Nephron progenitor cell (in vitro differentiated cells): Measurements from ENCODE around the gene SLC25A34.

ENCODE experiments used
- DNase-seq: peaks from one replicate; pipeline ENCODE4 v3.0.0; 2021
- H3K27ac Mint-ChIP-seq: 2 replicates; pipeline ENCODE4 v1.8.0; 2021; ENCODE audit warnings: mild to moderate bottlenecking, moderate library complexity, mixed read lengths
- H3K27me3 Mint-ChIP-seq: 2 replicates; pipeline ENCODE4 v1.8.0; 2021; ENCODE audit warnings: mild to moderate bottlenecking, low read depth, mixed read lengths; ENCODE audit not compliant: poor library complexity
- H3K36me3 Mint-ChIP-seq: 2 replicates; pipeline ENCODE4 v1.8.0; 2021; ENCODE audit warnings: low read depth, mixed read lengths
- H3K4me1 Mint-ChIP-seq: 2 replicates; pipeline ENCODE4 v1.8.0; 2021; ENCODE audit warnings: mixed read lengths
- H3K4me3 Mint-ChIP-seq: 2 replicates; pipeline ENCODE4 v1.8.0; 2021; ENCODE audit warnings: mild to moderate bottlenecking, moderate library complexity, mixed read lengths
- H3K9me3 Mint-ChIP-seq: 2 replicates; pipeline ENCODE4 v1.8.0; 2021; ENCODE audit warnings: mild to moderate bottlenecking, moderate library complexity, mixed read lengths
- CTCF ChIP-seq: fragments of 200-600 bp; sonication (generic); IDR thresholded peaks from 2 replicates; pipeline ENCODE4 v1.5.0; 2021; ENCODE audit warnings: antibody characterized with exemption

The SLC25A34 gene

GRCh38 chr1:15739259-15739658 is 3.2 kb downstream of the SLC25A34 start:
- peaks cover 5% of the 10 kb centered on the region for H3K27me3 Mint-ChIP-seq
- TF ChIP-seq CTCF: no peak
- H3K9me3 Mint-ChIP-seq: no peaks in the 10 kb centered on the region
- DNase-seq: no peak
- no peak overlapping the region for H3K4me3 Mint-ChIP-seq
- peaks cover 31% of the 10 kb centered on the region for H3K4me1 Mint-ChIP-seq
- H3K27ac Mint-ChIP-seq: peak overlapping the region; percentile 90
- no peaks in the 10 kb centered on the region for H3K36me3 Mint-ChIP-seq

GRCh38 chr1:15739745-15740144 is 3.7 kb downstream of the SLC25A34 start:
- Mint-ChIP-seq H3K36me3 (no peaks in the 10 kb centered on the region), H3K4me1 (peaks cover 36% of the 10 kb centered on the region), H3K27me3 (peaks cover 7% of the 10 kb centered on the region), H3K4me3 (no peak overlapping the region), H3K27ac (peak overlapping the region; percentile 90), H3K9me3 (no peaks in the 10 kb centered on the region)
- DNase-seq: no peak
- no peak for TF ChIP-seq CTCF

- DNase-seq: peak; percentile 75
- peaks cover 38% of the 10 kb centered on the region for H3K4me1 Mint-ChIP-seq
- no peaks in the 10 kb centered on the region for H3K9me3 Mint-ChIP-seq
- no peak overlapping the region for H3K27ac Mint-ChIP-seq
- peak; percentile 67 for TF ChIP-seq CTCF
- no peaks in the 10 kb centered on the region for H3K36me3 Mint-ChIP-seq
- peak overlapping the region; percentile 35 for H3K4me3 Mint-ChIP-seq
- H3K27me3 Mint-ChIP-seq: peaks cover 8% of the 10 kb centered on the region
Measured at GRCh38 chr1:15740924-15741850, 5.1 kb downstream of the SLC25A34 start.

- Mint-ChIP-seq H3K4me1 (peaks cover 46% of the 10 kb centered on the region), H3K4me3 (peak within 1 kb of the TSS; percentile 35), H3K27me3 (peaks cover 8% of the 10 kb centered on the region), H3K9me3 (no peaks in the 10 kb centered on the region), H3K36me3 (no peaks in the 10 kb centered on the region), H3K27ac (peak within 1 kb of the TSS; percentile 39)
- no peak for DNase-seq
- TF ChIP-seq CTCF: no peak
Measured at GRCh38 chr1:15742339-15742801, 6.3 kb downstream of the SLC25A34 start, which contains the start of gene TMEM82. Gene TMEM82 (plus strand): TSS chr1:15742499. CDS start chr1:15742560, 61 bp downstream.

- peaks cover 43% of the 10 kb centered on the region for H3K4me1 Mint-ChIP-seq
- no peaks in the 10 kb centered on the region for H3K36me3 Mint-ChIP-seq
- H3K27ac Mint-ChIP-seq: peak overlapping the region; percentile 54
- TF ChIP-seq CTCF: no peak
- no peaks in the 10 kb centered on the region for H3K9me3 Mint-ChIP-seq
- H3K4me3 Mint-ChIP-seq: no peak overlapping the region
- H3K27me3 Mint-ChIP-seq: peaks cover 5% of the 10 kb centered on the region
- no peak for DNase-seq
Measured at GRCh38 chr1:15744122-15744679, 8.1 kb downstream of the SLC25A34 start.
